Measurements from ENCODE around the gene GLTPD2. TPM values are rescaled to one million over a fixed set of nuclear protein-coding genes. Genes with fewer than 3 reads are reported as not detected.

The GLTPD2 gene
- total RNA-seq (ENCODE audit: low replicate concordance): not detected in 2 replicates

GRCh38 chr17:4788807-4789700 lies at the start of gene GLTPD2:
Gene GLTPD2, plus strand, starts transcription at chr17:4788964. Its CDS starts 48 bp downstream, at chr17:4789012.

GRCh38 chr17:4739122-4740024 lies 49.4 kb upstream of the GLTPD2 start, which contains the start of the genes CXCL16 and ZMYND15:
Gene CXCL16, minus strand, starts transcription at chr17:4739928. Its CDS starts 589 bp downstream, at chr17:4739339.
Gene ZMYND15, plus strand, starts transcription at chr17:4739833. Its CDS starts 716 bp downstream, at chr17:4740549.

DNA sequence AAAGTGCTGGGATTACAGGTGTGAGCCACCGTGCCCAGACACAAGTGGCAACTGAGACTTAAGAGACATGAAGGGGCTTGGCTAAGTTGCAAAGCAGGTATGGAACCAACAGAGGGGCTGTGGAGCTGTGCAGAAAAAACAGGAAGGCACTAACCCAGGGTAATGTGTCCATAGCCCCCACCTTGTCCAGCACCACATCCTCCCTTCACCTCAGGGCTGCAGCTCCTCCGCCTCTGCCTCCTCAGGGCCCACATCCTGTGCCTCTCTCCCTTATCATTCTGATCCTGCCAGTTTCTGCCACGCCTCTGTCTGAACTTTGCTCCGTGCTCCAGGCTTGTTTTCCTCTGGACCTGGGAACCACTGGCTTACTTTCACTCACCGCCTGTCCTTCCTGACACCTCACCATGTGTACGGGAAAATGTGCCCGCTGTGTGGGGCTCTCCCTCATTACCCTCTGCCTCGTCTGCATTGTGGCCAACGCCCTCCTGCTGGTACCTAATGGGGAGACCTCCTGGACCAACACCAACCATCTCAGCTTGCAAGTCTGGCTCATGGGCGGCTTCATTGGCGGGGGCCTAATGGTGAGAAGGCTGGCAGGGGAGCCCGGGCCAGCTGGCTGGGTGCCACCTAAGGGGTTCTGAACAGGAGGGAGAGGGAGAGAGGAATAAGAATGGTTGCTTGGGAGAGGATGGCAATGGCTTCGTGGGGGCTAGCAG lies 17.1 kb upstream of the GLTPD2 start, which contains the start of gene TM4SF5:
TM4SF5 (plus strand) TSS at position 368 of the 716 bp plus-strand sequence; CDS start at position 405, 37 bp downstream.

GRCh38 chr17:4786106-4786511 lies 2.7 kb upstream of the GLTPD2 start, which contains the start of gene VMO1:
Gene VMO1, minus strand, starts transcription at chr17:4786364. Its CDS starts 12 bp downstream, at chr17:4786352.

GRCh38 chr17:4802228-4802627 lies 13.5 kb downstream of the GLTPD2 start, which contains the start of gene C17orf114:
Gene C17orf114, minus strand, starts transcription at chr17:4802328.

GRCh38 chr17:4806777-4807604 lies 18.2 kb downstream of the GLTPD2 start, which contains the start of gene PLD2:
Gene PLD2, plus strand, starts transcription at chr17:4807152. Its CDS starts 621 bp downstream, at chr17:4807773.

GRCh38 chr17:4833178-4833940 lies 44.6 kb downstream of the GLTPD2 start, which contains the start of gene MINK1:
Gene MINK1, plus strand, starts transcription at chr17:4833340. Its CDS starts 244 bp downstream, at chr17:4833584.

Other genes with a start within 250 kb of the GLTPD2 start
- 35.0 and 43.4 TPM in 2 replicates for gene MYBBP1A, start 233.6 kb upstream of the GLTPD2 start, total RNA-seq (ENCODE audit: low replicate concordance)
- gene GGT6, start 228.4 kb upstream of the GLTPD2 start, total RNA-seq (ENCODE audit: low replicate concordance): not detected in 2 replicates
- gene SMTNL2, start 204.4 kb upstream of the GLTPD2 start, total RNA-seq (ENCODE audit: low replicate concordance): 0.12 TPM in 1 of 2 replicates, not detected in the other
- not detected in 2 replicates for gene ALOX15, start 147.3 kb upstream of the GLTPD2 start, total RNA-seq (ENCODE audit: low replicate concordance)
- gene PELP1, start 84.8 kb upstream of the GLTPD2 start, total RNA-seq (ENCODE audit: low replicate concordance): 6.4 and 10.1 TPM in 2 replicates
- 1.7 and 3.9 TPM in 2 replicates for gene ARRB2, start 78.3 kb upstream of the GLTPD2 start, total RNA-seq (ENCODE audit: low replicate concordance)
- 10.1 and 12.1 TPM in 2 replicates for gene MED11, start 57.5 kb upstream of the GLTPD2 start, total RNA-seq (ENCODE audit: low replicate concordance)
- 0.23 TPM in 1 of 2 replicates, not detected in the other for gene ZMYND15, start 49.1 kb upstream of the GLTPD2 start, total RNA-seq (ENCODE audit: low replicate concordance)
- gene CXCL16, start 49.0 kb upstream of the GLTPD2 start, total RNA-seq (ENCODE audit: low replicate concordance): 0.59 and 0.83 TPM in 2 replicates
- gene TM4SF5, start 17.1 kb upstream of the GLTPD2 start, total RNA-seq (ENCODE audit: low replicate concordance): not detected in 2 replicates
- 0.08 and 0.23 TPM in 2 replicates for gene VMO1, start 2.6 kb upstream of the GLTPD2 start, total RNA-seq (ENCODE audit: low replicate concordance)
- 121 and 237 TPM in 2 replicates for gene PSMB6, start 7.2 kb downstream of the GLTPD2 start, total RNA-seq (ENCODE audit: low replicate concordance)
- gene PLD2, start 18.2 kb downstream of the GLTPD2 start, total RNA-seq (ENCODE audit: low replicate concordance): 15.1 and 16.5 TPM in 2 replicates
- gene MINK1, start 44.4 kb downstream of the GLTPD2 start, total RNA-seq (ENCODE audit: low replicate concordance): 20.7 and 36.0 TPM in 2 replicates
- 2.1 and 7.4 TPM in 2 replicates for gene C17orf107, start 110.6 kb downstream of the GLTPD2 start, total RNA-seq (ENCODE audit: low replicate concordance)
- gene CHRNE, start 114.1 kb downstream of the GLTPD2 start, total RNA-seq (ENCODE audit: low replicate concordance): 0.38 and 0.47 TPM in 2 replicates
- gene GP1BA, start 143.3 kb downstream of the GLTPD2 start, total RNA-seq (ENCODE audit: low replicate concordance): not detected in 2 replicates
- 51.1 and 76.2 TPM in 2 replicates for gene SLC25A11, start 151.1 kb downstream of the GLTPD2 start, total RNA-seq (ENCODE audit: low replicate concordance)
- 12.1 and 13.3 TPM in 2 replicates for gene RNF167, start 151.3 kb downstream of the GLTPD2 start, total RNA-seq (ENCODE audit: low replicate concordance)
- 665 and 1,065 TPM in 2 replicates for gene PFN1, start 159.6 kb downstream of the GLTPD2 start, total RNA-seq (ENCODE audit: low replicate concordance)
- gene ENO3, start 162.2 kb downstream of the GLTPD2 start, total RNA-seq (ENCODE audit: low replicate concordance): 2.7 and 4.9 TPM in 2 replicates
- gene SPAG7, start 178.9 kb downstream of the GLTPD2 start, total RNA-seq (ENCODE audit: low replicate concordance): 44.5 and 69.5 TPM in 2 replicates
- gene CAMTA2, start 198.7 kb downstream of the GLTPD2 start, total RNA-seq (ENCODE audit: low replicate concordance): 4.1 TPM in 2 replicates
- gene INCA1, start 208.6 kb downstream of the GLTPD2 start, total RNA-seq (ENCODE audit: low replicate concordance): 0.30 and 1.1 TPM in 2 replicates
- 67.5 and 86.1 TPM in 2 replicates for gene KIF1C, start 209.0 kb downstream of the GLTPD2 start, total RNA-seq (ENCODE audit: low replicate concordance)
- gene SLC52A1, start 246.5 kb downstream of the GLTPD2 start, total RNA-seq (ENCODE audit: low replicate concordance): 0.15 and 0.82 TPM in 2 replicates

Measured in smooth muscle cell of the coronary artery (primary cell).